Parathyroid adenoma (tissue), 2 donors: Measurements from ENCODE around the gene SUMO4.

Experiments
- H2AFZ ChIP-seq: fragments of 300-600 bp; sonication (generic); one replicate; pipeline ENCODE4 v1.7.0; 2017; ENCODE audit warnings: antibody characterized with exemption, mild to moderate bottlenecking
- H3K27ac ChIP-seq: fragments of 300-600 bp; sonication (generic); one replicate; pipeline ENCODE4 v1.7.0; 2017
- H3K27me3 ChIP-seq: fragments of 300-600 bp; sonication (generic); one replicate; pipeline ENCODE4 v1.7.0; 2017; ENCODE audit warnings: low read length; ENCODE audit not compliant: control insufficient read depth, insufficient read depth
- H3K36me3 ChIP-seq: fragments of 300-600 bp; sonication (generic); one replicate; pipeline ENCODE4 v1.7.0; 2017; ENCODE audit warnings: low read length; ENCODE audit not compliant: control insufficient read depth, insufficient read depth
- H3K4me1 ChIP-seq: fragments of 300-600 bp; sonication (generic); one replicate; pipeline ENCODE4 v1.7.0; 2017; ENCODE audit warnings: control low read depth
- H3K4me2 ChIP-seq: fragments of 300-600 bp; sonication (generic); one replicate; pipeline ENCODE4 v1.7.0; 2017; ENCODE audit warnings: low read length
- H3K4me3 ChIP-seq: fragments of 300-600 bp; sonication (generic); one replicate; pipeline ENCODE4 v1.7.0; 2017; ENCODE audit warnings: low read depth, low read length
- H3K79me2 ChIP-seq: fragments of 300-600 bp; sonication (generic); one replicate; pipeline ENCODE4 v1.7.0; 2017; ENCODE audit warnings: control low read depth
- H3K9ac ChIP-seq: fragments of 300-600 bp; sonication (generic); one replicate; pipeline ENCODE4 v1.7.0; 2017; ENCODE audit warnings: mild to moderate bottlenecking
- H3K9me3 ChIP-seq: fragments of 300-600 bp; sonication (generic); one replicate; pipeline ENCODE4 v1.7.0; 2017; ENCODE audit warnings: low read length; ENCODE audit not compliant: control insufficient read depth
- TF ChIP-seq, protein P1 (sequence below): fragments of 300-600 bp; sonication (generic); IDR thresholded peaks from one replicate; pipeline ENCODE4 v1.7.0; 2017; ENCODE audit warnings: antibody characterized with exemption, mild to moderate bottlenecking
- donor health status: primary hyperparathyroidism.

SUMO4 gene

GRCh38 chr6:149436647-149437046 lies 36.6 kb downstream of the SUMO4 start:
- Histone ChIP-seq H3K27ac (no peak overlapping the region), H3K27me3 (no peaks in the 10 kb centered on the region), H3K4me1 (no peaks in the 10 kb centered on the region), H3K36me3 (no peaks in the 10 kb centered on the region), H3K9ac (no peak overlapping the region), H3K79me2 (no peaks in the 10 kb centered on the region), H2AFZ (no peak overlapping the region), H3K4me2 (no peak overlapping the region), H3K4me3 (no peak overlapping the region), H3K9me3 (no peaks in the 10 kb centered on the region)
- TF ChIP-seq, protein P1, sequence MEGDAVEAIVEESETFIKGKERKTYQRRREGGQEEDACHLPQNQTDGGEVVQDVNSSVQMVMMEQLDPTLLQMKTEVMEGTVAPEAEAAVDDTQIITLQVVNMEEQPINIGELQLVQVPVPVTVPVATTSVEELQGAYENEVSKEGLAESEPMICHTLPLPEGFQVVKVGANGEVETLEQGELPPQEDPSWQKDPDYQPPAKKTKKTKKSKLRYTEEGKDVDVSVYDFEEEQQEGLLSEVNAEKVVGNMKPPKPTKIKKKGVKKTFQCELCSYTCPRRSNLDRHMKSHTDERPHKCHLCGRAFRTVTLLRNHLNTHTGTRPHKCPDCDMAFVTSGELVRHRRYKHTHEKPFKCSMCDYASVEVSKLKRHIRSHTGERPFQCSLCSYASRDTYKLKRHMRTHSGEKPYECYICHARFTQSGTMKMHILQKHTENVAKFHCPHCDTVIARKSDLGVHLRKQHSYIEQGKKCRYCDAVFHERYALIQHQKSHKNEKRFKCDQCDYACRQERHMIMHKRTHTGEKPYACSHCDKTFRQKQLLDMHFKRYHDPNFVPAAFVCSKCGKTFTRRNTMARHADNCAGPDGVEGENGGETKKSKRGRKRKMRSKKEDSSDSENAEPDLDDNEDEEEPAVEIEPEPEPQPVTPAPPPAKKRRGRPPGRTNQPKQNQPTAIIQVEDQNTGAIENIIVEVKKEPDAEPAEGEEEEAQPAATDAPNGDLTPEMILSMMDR: no peak

DNA sequence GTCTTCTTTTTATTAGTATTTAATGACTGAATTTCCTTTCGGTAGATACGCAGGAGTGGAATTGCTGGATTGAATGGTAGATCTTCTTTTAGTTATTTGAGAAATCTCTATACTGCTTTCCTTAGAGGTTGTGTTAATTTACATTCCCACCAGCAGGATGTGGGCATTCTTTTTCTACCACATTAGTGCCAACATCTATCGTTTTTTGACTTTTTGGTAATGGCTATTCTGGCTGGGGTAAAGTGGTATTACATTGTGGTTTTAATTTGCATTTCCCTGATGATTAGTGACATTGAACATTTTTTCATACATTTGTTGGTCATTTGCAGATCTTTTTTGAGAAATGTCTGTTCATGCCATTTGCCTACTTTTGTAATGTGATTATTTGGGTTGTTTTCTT lies 37.1 kb downstream of the SUMO4 start:
- Histone ChIP-seq H3K4me1 (no peaks in the 10 kb centered on the region), H3K9me3 (no peaks in the 10 kb centered on the region), H3K4me3 (no peak overlapping the region), H3K27me3 (no peaks in the 10 kb centered on the region), H3K4me2 (no peak overlapping the region), H3K27ac (no peak overlapping the region), H3K79me2 (no peaks in the 10 kb centered on the region), H2AFZ (no peak overlapping the region), H3K9ac (no peak overlapping the region), H3K36me3 (no peaks in the 10 kb centered on the region)
- TF ChIP-seq, protein P1: no peak

DNA sequence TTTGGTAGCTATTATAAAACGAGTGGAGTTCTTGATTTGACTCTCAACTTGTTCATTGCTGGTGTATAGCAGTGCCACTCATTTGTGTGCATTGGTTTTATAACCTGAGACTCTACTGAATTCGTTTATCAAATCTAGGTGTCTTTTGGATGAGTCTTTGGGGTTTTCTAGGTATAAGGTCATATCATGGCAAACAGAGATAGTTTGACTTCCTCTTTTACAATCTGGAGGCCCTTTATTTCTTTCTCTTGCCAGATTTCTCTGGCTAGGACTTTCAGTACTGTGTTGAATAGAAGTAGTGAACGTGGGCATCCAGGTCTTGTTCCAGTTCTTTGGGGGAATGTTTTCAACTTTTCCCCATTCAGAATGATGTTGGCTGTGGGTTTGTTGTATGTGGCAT lies 38.8 kb downstream of the SUMO4 start:
- no peaks in the 10 kb centered on the region for H3K27me3 ChIP-seq
- H2AFZ ChIP-seq: no peak overlapping the region
- H3K36me3 ChIP-seq: no peaks in the 10 kb centered on the region
- TF ChIP-seq, protein P1: no peak
- no peak overlapping the region for H3K27ac ChIP-seq
- no peaks in the 10 kb centered on the region for H3K9me3 ChIP-seq
- H3K9ac ChIP-seq: no peak overlapping the region
- H3K4me2 ChIP-seq: no peak overlapping the region
- no peaks in the 10 kb centered on the region for H3K79me2 ChIP-seq
- no peak overlapping the region for H3K4me3 ChIP-seq
- H3K4me1 ChIP-seq: no peaks in the 10 kb centered on the region

DNA sequence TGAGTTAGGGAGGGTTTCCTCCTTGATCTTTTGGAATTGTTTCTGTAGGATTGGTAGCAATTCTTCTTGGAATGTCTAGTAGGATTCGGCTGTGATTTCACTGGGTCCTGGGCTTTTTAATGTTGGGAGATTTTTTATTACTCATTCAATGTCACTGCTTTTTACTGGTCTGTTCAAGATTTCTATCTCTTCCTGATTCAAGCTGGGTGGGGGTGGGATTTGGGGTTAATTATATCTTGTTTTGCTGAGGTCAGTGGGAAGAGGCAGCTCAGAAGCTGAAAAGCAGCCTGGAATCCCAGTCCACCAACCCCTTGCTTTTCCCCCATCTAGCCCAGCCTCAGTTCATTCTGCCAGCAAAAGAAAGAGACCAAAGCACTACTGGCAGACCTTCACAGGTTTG lies 39.6 kb downstream of the SUMO4 start:
- TF ChIP-seq, protein P1: no peak

More for the DNA sequence above, 39.6 kb downstream of the SUMO4 start:
- Histone ChIP-seq H3K36me3 (no peaks in the 10 kb centered on the region), H3K4me1 (no peaks in the 10 kb centered on the region), H3K27ac (no peak overlapping the region), H3K9me3 (no peaks in the 10 kb centered on the region), H2AFZ (no peak overlapping the region), H3K4me3 (no peak overlapping the region), H3K27me3 (no peaks in the 10 kb centered on the region), H3K4me2 (no peak overlapping the region), H3K9ac (no peak overlapping the region), H3K79me2 (no peaks in the 10 kb centered on the region)
